T-helper 2 cell treated with Interferon-gamma antibody and Interleukin-4, amounts not matched to agents 100 ng/mL and 5 ng/mL, for 36 hours (primary cell): ENCODE measurements around the gene SLC29A3. TPM values are rescaled to one million over a fixed set of nuclear protein-coding genes. Genes with fewer than 3 reads are reported as not detected.

Experiments used
- intact Hi-C: fragments of 100-400 bp; cut with micrococcal nuclease; formaldehyde crosslinking; loops from one replicate; pipeline ENCODE4 v1.15.1; 2023
- total RNA-seq: library from RNA; stranded (reverse); gene quantifications from 2 replicates; pipeline ENCODE4 v1.2.3, GENCODE V29; 2022

The SLC29A3 gene
- total RNA-seq, 1 donor from 2014 or later: 4.3 TPM

DNA sequence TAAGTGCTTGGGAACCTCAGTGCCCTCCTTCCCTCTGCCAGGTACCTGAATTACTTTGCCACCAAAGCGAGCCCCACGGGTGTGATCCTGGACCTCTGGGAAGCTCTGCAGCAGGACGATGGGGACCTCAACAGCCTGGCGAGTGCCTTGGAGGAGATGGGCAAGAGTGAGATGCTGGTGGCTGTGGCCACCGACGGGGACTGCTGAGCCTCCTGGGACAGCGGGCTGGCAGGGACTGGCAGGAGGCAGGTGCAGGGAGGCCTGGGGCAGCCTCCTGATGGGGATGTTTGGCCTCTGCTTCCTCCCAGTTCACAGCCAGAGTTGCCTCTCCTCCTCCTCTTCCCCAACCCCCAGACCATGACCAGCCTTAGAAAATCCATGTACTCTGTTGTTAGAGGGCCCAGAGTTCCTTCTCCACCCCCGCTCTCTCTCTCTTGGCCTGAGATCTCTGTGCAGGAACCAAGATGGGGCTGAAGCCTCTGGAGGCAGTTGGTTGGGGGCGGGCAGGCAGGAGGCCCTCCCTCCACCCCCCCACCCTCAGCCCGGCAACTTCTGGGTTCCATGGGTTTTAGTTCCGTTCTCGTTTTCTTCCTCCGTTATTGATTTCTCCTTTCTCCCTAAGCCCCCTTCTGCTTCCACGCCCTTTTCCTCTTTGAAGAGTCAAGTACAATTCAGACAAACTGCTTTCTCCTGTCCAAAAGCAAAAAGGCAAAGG lies 19.8 kb upstream of the SLC29A3 start:
- intact Hi-C loops: no loop called here

DNA sequence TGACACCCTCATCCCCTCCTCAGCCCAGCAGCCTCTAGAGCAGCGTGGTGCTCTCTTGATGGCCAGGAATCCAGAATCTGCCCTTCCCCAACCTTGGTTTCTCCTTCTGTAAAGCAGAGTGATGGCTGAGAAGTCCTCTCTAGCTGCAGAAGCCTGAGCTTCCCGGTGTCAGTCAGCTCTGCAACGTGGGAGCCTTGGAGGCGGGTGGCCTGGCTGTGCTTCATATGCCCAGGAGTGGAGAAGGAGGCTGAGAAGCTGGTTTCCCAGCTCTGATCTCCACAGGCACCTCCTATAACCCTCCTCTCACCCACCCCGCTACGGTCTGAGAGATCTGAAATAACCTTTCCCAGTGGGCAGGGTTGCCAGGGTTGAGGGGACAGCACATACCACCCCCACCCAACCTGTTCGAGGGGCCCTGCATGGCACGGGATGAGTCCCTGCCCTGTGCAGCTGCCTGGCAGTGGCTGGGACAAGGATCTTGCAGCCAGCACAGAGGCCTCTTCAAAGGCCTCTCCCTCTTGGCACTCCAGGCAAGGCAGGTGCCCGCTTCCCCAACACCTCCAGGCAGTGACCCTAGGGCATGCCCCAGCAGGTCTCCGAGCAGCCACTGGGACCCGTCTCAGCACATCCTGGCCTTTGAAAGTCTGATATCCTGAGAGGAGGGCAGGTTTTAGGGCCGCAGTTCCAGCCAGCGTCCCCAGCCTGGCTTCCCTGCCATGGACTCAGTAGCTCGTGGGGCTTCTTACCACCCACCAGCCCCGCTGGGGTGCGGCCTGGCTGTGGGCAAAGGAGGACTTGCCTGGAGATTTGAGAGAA lies 18.3 kb upstream of the SLC29A3 start:
- intact Hi-C loops: no loop called here

DNA sequence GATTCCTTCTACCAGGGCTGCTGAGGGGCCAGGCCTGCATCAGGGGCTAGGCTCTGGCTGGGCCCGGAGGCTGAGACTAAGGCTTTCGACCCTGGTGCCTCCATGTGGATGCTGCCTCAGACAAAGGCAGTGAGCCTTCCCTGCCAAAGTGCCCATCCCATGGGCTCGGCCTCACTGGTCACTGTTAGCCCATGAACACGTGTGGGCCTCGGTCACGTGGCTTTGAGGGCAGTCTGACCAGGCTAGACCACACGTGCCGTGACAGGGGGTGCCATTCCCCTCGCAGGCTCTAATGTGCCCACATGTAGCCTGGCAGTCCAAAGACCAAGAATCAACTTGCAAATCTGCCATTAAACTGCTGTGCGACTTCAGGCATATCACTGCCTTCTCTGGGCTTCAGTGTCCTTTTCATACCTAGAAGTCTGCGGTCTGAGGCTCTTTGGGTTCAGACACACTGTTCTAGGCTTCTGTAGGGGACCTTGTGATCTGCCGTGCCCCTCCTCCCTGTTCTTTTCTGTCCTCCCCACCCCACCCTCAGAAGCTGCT lies 17.6 kb upstream of the SLC29A3 start:
- intact Hi-C loops: no loop called here

DNA sequence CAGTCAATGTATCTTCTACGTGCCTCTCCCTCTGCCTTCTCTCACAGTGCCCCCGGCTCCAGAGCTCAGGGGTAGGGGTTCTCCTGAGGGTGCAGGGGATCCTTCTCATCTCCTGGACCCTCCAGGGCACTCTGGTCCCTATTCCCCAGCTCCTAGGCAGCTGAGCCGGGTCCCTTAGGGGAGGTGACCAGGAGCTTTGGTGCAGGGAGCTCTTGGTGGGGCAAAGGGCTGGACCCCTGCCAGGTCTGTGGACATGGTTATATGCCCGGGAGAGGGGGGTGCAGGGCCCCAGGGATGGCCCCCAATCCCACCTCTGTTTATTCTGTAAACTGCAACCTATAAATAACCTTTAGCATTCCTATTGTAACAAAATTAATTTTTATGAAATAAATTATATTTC lies 16.6 kb upstream of the SLC29A3 start:
- intact Hi-C loops: no loop called here

DNA sequence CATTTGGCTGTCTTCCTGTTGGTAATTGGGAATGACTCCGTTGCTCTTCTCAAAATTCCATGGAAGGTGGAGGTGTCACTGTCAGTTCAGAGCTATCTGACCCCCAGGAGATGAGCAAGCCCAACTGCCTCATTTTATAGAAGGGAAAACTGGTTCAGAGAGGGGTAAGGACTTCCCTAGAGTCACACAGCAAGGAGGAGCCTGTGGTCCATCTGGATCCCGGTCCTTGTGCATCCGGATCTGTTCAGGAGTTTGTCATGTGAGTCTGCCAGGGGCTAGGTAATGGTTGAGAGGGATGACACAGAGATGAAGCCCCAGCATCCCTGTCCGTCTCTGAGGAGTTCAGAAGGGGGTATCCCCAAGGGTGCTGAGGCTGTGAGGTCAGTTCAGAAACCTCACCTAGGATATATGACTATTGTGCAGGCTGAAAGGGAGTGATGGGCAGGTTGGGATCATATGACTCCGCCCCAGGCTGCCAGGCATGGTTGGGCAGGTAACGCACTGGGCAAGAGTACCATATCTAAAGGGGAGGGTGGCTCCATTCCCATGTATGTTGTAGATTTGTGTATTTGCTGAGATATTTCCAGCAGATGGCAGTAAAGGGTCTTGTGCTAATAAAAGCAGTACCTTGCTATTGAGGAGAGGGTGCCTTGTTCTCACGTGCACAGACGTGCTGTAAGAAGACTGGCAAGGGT lies 16.0 kb upstream of the SLC29A3 start:
- intact Hi-C loops: no loop called here

DNA sequence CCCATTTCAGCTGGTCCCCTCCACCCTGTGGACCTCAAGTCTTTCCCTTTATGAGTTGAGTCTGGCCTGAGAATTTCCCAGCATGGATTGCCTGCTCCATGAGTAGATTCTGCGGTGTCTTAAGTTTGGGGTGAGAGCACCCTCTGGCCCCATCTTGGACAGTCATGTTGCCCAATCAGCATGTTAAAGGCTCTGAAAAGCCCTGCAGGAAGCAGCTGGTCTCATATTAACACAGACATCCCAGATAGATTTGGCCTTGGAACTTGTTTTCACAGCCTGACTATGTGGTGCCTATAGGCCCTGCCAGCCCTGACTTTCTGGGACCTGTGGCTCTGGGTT lies 15.5 kb upstream of the SLC29A3 start:
- intact Hi-C loops: no loop called here

DNA sequence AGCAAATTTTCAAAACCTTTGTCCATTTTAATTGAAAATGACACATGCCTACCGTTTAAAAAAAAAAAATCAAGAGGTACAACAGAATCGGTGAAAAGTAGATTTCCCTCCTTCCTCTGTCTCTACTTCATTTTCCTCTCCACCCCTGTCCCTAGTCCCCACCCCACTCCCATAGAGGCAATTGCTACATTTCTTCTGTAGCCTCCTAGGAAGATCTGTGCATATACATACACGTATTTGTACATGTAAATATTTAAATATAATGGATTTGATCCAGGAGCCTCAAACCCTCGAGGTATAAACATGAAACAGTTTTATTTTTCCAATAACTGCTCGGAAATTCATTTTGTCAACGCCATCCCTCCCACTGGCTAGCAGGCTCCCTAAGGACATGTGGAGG lies 14.1 kb upstream of the SLC29A3 start:
- intact Hi-C loops: no loop called here

DNA sequence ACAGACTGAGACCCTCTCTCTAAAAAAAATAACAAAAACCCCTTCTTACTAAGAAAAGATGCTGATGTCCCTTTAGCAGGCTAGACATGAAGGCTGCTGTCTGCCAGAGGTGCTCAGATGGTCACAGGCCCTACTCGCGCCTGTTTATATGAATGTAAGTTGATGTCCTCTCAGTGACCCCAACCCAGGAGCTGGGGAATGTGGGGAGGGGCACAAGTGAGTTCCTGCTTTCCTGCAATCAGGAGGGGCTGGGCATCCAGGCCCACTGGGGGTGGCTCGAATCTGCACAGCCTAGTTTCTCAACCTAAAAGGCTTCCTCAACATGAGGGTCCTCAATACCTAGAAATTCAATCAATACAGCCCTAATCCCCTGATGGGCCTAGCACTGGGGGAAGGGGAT lies 12.1 kb upstream of the SLC29A3 start:
- intact Hi-C loops: no loop called here

DNA sequence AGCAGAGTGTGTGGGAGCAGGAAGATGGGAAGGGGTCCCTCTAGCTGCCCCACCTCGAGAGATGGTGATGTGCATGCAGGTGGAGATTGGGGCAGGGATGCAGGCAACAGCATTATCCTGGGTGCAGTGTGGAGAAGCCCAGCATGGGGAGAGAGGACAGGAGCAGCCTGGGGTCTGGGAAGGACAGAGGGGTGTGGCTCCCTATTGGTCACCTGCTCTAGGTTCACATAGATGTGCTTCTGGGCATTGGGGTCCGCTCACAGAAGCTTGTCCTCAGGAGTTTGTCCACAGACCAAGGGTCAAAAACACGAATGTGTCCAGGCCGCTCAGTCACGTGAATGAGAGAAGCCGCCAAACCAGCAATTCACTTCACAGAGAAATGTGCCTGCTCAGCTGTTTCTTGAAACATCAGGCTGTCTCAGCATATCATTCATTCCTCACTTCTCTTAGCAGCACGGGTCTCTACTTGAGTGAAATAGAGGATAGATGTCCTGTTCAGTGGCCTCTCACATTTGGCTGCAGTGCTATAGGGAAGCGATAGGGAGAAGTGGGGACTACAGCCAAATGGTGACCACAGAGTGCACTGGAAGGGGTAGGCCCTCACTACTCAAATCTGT lies 11.5 kb upstream of the SLC29A3 start:
- intact Hi-C loops: no loop called here

DNA sequence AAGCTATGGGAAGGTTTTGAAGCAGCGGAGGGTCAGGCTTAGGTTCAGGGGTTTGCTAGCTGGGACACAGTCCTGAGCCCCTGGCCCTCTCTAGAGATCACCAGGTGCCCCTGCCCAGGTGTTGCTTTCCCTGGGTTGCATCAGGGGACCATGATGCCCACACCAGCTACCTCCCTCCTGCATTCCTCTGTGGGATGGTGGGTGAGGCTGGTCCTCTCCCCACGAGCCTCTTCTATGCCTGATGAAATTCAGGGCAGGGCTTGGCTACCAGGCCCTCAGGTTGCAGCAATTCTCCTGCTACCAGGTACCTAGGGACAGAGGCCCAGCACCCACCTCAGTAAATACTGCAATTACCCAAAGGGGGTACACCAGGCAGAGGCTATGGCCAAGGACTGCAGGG lies 10.8 kb upstream of the SLC29A3 start:
- intact Hi-C loops: no loop called here

DNA sequence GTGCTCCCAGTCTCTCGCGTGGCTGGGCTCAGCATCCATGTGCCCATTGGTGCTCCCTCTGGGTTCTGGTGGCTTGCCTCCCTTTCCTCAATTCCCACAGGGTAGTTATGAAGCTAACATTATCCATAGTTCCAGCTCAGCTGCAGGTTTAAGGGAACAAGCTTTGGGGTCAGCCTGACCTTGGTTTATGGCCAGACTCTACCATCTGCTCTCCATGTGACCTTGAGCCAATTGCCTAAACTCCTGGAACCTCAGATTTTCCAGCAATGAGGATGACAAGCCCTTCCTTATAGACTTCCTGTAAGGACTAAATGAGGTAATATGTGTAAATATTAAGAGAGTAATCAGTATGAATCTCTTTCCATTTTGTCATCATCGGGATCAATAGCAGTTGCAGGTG lies 10.1 kb upstream of the SLC29A3 start:
- intact Hi-C loops: no loop called here

DNA sequence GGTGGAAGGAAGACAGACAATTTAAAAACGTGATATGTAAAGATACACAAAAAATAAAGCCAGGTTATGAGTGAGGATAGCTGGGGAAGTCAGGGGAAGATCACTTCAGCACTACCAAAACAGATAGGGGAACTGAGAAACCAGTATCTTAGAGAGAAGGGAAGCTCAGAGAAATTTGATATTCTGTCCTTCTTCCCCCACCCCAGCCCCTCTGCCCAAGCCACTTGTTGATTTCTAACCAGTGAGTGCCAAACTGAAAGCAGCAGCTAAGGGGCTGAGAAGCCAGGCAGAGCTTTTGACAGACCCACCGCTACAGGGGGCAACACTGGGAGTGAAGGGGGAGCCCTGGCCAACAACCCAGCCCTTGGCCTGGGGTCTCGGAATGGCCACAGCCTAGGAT lies 9.1 kb upstream of the SLC29A3 start:
- intact Hi-C loops: loop anchor here (10.0 kb wide), 1 partner anchor 735 kb away; no protein-coding TSS in a partner anchor

DNA sequence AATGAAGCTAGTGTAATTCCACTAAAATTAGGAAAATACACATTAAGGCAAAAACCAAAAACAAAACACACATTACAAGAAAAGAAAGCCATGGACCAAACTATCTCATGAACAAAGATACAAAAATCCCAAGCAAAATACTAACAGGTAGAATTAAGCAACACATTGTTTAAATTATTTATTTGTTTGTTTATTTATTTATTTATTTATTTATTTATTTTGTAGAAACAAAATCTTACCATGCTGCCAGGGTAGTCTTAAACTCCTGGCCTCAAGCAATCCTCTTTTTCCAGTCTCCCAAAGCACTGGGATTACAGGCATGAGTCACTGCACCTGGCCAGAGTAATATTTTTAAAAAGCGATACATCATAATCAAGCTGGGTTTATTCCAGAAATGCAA lies 6.8 kb upstream of the SLC29A3 start:
- intact Hi-C loops: loop anchor here (10.0 kb wide), 1 partner anchor 733 kb away; no protein-coding TSS in a partner anchor

DNA sequence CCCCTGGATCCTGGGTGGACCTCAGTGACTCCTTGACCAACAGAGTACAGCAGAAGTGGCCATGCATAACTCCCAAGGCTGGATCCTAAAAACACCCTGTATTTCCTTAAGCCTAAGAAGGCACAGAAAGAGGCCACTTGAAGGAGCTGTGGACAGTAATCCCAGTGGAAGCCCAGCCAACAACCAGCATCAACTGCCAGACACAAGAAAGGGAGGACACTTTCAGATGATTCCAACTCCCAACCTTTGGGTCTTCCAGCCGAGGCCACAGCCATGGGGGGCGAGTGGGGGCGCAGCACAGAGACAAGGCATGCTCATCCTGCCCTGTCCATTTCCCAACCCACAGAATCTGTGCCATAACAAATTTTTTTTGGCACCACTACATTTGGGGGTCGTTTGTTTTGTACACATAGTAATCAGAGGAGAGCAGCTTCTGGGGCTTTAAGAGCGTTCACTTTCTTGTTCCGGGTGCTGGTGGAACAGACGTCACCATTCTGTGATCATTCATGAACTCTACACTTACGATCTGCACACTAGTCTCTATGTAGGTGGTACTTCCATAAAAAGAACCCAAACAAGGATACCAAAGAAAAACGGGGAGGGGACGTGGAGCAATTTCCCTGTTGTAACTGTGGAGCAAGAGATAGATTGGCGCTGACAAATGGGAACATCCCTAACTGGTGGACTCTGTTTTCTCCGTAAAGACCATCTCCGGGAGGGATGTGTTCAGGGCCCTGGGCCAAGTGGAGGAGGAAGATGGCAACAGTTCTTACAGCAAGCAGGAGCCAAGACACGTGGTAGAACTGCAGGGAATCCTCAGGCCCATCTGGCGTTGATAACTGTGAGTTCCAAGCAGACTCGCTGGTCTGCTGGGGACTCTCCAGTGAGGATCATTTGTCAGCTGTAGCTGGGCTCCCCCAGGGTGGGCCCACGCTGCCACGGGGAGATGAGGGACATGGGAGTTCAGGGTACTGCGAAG lies 6.0 kb upstream of the SLC29A3 start:
- intact Hi-C loops: loop anchor here (10.0 kb wide), 1 partner anchor 732 kb away; no protein-coding TSS in a partner anchor

DNA sequence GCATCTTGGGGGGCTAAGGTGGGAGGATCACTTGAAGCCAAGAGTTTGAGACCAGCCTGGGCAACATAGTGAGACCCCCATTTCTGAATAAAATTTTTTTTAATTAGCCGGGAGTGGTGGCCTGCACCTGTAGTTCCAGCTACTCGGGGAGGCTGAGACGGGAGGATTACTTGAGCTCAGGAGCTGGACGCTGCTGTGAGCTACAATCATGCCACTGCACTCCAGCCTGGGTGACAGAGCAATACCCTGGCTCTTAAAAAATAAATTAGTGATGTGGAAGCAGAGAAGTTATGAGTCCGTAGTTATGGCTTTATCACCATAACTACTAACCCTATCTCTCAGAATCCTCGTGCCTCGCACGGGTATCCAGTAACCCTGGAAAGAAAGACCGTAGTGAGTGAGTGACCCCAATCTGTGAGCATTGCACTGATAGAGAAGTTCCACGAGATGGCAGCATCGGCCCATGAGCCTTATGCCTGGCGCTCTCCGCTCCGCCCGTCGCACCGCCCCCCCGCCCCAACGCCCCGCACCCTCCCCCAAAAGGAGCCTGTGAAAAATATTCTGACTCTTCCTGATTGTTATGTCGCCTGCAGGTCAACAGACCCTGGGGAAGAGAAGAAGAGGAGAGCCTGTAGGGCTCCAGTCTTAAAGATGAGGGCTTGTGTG lies 4.9 kb upstream of the SLC29A3 start:
- intact Hi-C loops: loop anchor here (1.0 to 10.0 kb wide), 5 partner anchors 256 to 731 kb away; no protein-coding TSS in a partner anchor

DNA sequence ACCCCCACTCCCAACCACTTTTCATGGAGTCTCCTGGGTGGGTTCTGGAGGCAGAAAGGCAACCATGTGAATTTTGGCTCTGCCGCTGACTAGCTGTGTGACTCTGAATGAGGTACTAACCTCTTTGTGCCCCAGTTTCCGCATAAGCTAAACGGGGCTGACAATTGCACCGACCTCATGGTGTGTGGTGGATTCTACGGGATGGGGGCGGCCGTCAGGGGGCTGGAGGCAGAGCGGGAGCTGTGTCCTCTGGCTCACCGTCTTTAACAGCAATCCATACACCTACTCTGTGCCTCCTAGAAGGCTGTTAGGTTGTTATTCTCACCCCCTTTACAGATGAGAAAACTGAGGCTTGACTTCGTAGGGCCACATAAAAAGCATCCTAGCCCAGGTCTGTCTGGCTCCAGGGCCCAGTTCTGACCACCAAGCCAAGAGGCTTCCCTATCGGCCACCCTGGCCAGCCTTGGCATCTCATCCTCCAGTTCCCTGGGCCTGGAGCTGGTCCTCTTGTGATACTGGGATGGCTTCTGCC lies 4.3 kb upstream of the SLC29A3 start:
- intact Hi-C loops: loop anchor here (1.0 to 10.0 kb wide), 5 partner anchors 256 to 730 kb away; no protein-coding TSS in a partner anchor

DNA sequence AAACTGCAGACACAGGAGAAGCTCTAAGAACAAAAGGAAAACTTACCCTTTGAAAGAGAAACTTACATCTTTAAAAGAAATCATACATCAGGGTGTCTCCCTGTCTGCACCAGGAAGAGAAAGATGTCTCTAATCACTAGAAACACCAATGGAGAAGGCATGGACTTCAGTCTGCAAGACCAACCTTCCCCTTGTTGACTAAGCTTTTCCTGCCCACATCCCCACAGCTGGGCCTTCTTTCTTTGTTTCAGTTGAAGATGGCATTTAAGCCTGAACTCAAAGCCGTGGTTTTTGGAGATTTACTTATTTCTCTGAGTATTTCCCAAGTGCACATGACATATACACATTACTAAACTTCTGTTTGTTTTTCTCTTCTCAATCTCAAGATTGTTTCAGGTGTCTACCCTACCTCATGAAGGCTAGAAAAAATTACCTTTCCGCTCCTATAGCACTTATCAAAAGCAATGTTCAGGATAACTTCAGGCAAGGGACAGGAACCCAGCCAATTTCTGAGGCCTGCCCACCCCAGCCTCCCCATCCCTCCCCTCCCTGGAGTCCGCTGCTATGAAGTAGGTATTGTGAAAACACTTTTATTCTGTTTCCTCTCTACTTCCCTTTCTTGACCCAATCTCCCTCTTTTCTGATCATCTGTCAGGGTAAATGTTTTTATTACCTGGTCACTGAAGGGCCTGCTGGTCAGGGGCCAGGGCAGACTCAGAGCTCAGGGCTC lies 2.8 kb upstream of the SLC29A3 start:
- intact Hi-C loops: loop anchor here (10.0 kb wide), 1 partner anchor 729 kb away; no protein-coding TSS in a partner anchor

DNA sequence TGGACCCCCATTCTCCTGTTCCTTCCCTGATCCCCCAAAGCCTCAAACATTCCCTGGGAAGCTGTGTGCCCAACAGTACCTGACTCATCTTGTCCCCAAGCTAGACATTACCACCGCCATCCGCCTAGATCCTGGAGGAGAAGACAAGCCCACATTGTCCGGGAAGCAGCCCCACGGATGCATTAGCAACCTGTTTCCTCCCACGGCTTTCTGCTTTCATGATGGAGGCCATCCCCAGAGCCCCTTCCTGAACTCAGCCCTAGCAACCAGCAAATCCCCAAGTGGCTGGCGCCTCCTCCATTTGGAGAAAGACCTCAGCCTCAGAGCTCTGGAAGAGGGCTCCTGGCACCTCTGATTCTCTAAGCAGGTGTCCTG lies 2.3 kb upstream of the SLC29A3 start:
- intact Hi-C loops: loop anchor here (10.0 kb wide), 1 partner anchor 728 kb away; no protein-coding TSS in a partner anchor
